Measurements from ENCODE around the gene EXPH5.

- TF ChIP-seq CTCF (IDR thresholded peaks at IDR 0.05), result no peak
- TF ChIP-seq ZFX (IDR thresholded peaks at IDR 0.05; ENCODE audit: borderline replicate concordance), result no peak
Observed at GRCh38 chr11:108496643-108497256, 96.8 kb downstream of the EXPH5 start.

Data from 22Rv1 (cell line).